Measurements from ENCODE around the gene AMY2B.
"Not testable (repeated sequence)": the region's sequence is repeated elsewhere in the genome, so short reads cannot be mapped to it uniquely, and the experiment has no call there.

Gene AMY2B

DNA sequence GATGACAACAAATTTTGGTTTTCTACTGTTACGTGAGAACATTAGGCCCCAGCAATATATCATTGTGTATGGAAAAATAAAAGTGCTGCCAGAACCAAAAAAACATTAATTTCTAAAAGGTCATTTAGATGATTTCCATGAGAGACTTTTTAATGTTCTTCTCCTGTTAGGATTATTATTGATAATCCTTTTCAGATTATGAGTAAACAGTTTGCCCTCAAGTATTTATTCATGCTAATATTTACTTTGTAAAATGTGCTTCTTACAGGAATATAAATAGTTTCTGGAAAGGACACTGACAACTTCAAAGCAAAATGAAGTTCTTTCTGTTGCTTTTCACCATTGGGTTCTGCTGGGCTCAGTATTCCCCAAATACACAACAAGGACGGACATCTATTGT, at the start of gene AMY2B:
AMY2B (plus strand) TSS at position 301 of the 400 bp plus-strand sequence; CDS start at position 315, 14 bp downstream.
- peak; percentile 70 for FAIRE-seq

DNA sequence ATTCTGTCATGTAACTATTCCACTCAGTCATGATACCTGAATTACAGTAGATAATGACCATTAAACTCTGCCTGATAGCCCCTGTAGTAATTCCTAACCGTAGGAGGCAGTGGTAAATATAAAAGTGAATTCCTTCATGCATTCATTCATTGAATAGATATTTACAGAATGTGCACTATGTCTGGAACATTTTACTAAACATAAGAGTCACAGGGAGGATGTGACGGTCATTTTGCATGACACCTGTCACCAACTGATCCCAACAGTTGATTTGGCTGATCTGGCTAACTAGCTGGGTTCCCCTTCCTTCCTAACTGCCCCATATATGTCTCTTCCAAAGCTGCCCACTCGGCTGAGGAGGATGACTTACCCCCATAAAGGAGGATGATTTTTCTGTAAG, 48.0 kb upstream of the AMY2B start:
- FAIRE-seq: no peak

DNA sequence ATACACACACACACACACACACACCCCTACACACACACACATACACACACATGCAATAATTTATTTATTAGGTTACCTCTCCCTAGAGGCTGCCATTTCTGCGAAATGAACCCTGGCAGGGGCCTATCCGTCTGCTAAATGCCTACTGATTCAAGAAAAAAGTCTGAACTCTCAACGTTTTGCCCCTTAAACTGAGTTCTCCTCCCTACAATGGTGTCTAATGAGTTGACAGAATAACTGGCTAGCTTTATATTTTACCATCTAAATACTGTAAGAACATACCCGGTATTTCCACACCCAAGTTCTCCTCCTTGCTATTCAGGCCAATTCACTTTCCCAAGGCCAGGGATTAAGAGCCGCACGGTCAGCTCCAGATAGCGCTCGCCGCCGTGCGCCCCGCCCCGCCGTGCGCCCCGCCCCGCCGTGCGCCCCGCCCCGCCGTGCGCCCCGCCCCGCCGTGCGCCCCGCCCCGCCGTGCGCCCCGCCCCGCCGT, 46.2 kb upstream of the AMY2B start:
- FAIRE-seq: no peak

DNA sequence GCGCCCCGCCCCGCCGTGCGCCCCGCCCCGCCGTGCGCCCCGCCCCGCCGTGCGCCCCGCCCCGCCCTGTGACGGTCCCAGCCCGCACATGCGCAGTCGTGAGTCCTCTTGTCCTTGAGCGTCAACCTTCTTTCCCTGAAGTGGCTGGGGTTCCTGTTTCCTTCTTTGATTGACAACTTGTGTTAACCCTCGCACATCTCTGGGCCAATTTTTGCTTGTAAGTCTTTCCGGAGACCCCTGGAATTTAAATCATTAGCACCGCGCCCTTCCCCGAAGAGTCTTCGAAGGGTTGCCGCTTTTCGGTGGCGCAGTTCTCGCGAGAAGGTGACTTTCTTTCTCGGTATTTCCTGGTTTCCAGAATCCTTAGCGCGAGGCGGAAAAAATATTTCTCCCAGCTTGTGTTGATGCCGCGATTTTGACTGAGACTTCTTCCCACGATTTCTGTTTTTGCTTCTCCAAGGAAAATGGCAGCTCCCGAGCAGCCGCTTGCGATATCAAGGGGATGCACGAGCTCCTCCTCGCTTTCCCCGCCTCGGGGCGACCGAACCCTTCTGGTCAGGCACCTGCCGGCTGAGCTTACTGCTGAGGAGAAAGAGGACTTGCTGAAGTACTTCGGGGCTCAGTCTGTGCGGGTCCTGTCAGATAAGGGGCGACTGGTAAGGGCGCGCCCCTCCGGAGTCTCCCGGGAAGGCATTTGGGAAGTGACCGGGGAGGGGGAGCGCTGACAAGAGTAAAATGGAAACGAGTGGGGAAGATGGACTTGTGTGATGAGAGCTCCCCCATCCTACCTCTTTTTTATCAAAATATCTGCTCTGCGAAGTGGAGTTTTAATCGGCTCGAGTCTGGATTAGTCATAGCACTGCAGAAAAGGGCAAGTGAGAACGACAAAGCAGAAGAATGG, 45.5 kb upstream of the AMY2B start, which contains the start of gene RNPC3:
RNPC3 (plus strand) TSS at position 93 of the 901 bp plus-strand sequence; CDS start at position 465, 372 bp downstream.
- no peak for FAIRE-seq

DNA sequence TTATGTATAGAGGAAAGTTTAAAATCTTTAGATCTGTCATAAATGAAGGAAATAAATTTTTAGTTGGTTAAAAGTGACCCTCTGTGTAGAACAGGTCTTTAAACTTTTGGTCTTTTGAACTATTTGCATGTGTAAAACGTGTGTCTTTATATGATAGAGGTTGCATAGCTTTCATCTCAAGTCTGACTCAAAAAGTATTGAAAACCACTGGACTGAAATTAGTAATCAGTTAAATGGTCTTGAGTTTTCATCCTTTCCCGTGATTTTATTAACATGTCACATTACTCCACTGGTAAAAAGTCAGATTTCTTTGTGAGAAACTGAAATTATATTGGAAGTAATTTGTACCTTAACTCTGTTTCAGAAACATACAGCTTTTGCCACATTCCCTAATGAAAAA, 44.1 kb upstream of the AMY2B start:
- FAIRE-seq: no peak

DNA sequence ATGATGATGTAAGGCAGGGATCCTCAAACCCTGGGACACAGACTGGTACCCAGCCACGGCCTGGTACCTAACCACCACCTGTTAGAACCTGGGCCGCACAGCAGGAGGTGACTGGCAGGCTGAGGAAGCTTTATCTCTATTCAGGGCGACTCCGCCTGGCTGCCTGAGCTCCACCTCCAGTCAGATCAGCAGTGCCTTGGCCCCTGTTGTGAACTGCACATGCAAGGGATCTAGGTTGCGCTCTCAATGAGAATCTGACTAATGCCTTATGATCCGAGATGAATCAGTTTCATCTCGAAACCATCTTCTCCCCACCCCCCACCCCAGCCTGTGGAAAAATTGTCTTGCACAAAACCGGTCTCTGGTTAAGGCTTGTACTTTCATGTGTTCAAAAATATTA, 41.6 kb upstream of the AMY2B start:
- no peak for FAIRE-seq

DNA sequence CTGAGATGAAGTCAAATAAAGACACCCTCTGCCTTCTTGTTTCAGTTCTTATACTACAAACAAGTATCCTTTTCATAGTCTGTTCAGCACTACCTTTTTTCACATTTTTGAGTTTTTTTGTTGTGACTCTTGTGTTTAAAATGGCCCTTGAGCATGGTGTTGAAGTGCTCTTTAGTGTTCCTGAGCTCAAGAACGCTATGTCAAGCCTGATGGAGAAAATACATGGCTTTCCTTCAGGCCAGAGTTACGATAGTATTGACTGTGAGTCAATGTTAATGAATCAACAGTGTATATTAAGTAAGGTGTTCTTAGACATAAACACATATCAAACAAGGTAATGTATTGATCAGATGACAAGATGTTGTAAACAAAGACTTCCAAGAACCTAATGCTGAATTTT, 33.2 kb upstream of the AMY2B start:
- FAIRE-seq: no peak

DNA sequence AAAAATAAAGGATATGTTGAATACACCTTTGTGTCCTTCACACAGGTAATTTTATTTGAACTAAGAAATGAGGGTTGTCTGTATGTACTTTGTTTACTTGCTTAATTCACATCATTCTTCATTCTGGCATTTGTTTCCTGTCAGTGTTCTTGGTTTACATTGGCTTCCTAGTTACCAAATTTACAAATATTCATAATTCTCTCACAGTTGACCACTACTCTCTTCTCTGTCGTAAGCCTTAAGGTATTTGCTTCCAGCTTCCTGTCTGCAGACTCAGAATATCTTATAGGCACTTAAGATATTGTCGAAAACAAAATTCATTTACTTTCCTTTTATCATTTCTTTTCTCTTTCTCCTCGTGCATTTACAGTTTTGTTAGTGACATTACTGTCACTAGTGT, 30.0 kb upstream of the AMY2B start:
- no peak for FAIRE-seq

DNA sequence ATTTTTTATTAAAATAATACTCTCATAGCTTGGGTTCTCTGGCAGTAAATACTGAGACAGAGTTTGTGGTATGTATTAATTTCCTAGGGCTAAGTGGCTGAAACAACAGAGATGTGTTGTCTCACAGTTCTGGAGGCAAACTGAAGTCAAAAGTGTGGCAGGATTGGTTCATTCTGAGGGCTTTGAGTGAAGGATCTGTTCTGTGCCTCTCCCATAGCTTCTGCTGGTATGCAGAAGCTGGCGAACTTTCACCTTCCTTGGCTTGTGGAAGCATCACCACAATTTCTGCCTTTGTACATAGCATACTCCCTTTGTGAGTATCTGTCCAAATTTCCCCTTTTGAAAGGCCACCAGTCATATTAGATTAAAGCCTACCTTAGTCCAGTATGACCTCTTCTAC, 24.9 kb upstream of the AMY2B start:
- no peak for FAIRE-seq

DNA sequence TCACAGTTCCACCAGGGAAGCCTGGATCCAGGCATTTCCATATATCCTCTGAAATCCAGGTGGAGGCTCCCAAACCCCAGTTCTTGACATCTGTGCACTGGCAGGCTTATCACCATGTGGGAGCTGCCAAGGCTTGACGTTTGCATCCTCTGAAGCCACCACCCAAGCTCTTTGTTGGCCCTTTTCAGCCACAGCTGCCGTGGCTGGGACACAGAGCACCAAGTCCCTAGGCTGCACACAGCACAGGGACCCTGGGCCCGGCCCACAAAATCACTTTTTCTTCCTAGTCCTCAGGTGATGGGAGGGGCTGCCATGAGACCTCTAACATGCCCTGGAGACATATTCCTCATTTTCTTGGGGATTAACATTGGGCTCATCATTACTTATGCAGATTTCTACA, 23.5 kb upstream of the AMY2B start:
- FAIRE-seq: no peak

DNA sequence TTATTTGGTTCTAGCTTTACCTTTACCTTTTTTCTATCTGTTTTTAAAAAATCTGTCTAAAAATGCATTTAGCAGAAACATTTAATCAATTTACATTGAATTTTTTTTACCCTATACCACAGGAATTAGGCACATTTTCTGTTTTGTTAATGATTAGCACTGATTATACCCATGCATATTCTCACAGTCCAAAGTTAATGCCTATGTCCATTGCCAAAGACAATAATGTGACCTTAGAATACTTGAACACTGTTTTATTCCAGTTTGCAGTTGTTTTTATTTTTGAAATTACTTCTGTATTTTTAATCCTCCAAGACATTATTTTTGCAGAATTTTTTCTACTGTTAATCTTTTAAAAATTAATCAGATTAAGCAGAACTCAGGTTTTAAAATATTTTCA, 11.0 kb upstream of the AMY2B start:
- no peak for FAIRE-seq

DNA sequence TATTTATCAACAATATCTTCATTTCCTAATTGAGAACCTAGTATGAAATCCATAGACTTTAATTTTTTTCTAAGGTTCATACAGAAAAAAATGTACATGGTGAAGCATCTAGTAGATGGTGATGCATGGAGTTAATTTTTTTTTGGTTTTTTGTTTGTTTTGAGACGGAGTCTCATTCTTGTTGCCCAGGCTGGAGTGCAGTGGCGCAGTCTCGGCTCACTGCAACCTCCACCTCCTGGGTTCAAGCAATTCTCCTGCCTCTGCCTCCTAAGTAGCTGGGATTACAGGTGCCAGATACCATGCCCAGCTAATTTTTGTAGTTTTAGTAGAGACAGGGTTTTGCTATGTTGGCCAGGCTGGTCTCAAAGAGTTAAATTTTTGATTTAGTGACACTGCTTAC, 10.3 kb upstream of the AMY2B start:
- FAIRE-seq: peak; percentile 53

DNA sequence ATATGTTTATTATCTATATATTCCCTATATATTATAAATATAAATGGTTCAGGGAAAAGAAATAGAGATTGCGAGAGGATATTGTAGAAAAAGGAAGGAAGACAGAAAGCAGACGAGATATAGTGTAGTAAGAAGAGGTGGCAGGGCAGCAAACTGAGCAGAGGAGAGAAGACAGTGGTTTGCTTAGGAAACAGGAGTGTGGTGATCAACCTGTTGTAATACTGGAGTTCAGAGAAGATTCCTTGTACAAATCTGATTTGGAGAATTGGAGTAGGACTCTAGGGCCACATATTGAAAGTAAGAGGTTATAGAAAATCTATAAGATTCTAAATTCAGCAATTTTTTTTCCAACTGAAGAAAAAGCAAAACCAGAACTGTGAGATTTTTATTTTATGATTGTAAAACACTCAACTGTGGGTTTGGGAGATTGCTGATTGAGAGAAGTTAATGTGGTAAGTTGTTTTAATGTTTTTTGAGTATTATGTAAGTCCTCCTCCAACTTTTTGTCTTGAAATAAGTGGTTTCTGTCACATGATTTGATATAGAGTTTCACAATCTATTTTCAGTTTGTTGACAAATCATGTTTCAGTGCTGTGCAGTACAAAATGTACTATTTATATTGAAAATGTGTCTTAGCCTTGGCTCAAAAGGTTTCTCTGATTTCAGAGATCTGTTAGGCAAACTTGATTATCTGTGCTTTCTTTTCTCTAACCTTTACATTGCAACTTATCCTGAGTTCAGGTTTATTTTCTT, 9.6 kb upstream of the AMY2B start:
- FAIRE-seq: no peak

DNA sequence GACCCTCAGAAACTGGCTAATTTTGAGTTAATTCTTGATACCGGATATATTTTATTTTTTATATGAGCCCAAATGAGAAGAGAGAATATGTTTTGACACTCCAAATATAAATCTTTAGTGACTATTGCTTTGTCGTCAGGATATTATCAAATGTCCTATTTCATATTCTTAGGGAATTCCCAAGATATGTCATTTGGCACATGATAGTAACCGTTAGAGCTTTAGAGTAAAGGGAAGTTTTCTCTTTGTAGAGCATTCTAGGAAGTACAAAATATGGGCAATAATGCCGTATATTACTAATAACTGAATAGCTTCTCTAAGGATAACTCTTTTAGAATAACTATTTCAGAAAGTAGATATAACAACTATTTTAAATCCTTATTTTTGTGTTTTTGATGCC, 8.3 kb upstream of the AMY2B start:
- no peak for FAIRE-seq

DNA sequence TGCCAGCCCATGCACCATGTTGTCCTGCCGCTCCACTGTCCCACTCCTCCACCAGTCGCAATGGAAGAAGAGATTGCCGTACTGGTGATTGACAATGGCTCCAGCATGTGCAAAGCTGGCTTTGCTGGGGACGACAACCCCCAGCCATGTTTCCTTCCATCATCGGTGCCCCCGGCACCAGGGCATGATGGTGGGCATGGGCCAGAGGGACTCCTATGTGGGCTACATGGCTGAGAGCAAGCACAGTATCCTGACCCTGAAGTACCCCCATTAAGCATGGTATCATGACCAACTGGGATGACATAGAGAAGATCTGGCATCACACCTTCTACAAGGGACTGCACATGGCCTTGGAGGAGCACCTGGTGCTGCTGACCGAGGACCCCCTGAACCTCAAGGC, 1.9 kb upstream of the AMY2B start:
- FAIRE-seq: no peak

DNA sequence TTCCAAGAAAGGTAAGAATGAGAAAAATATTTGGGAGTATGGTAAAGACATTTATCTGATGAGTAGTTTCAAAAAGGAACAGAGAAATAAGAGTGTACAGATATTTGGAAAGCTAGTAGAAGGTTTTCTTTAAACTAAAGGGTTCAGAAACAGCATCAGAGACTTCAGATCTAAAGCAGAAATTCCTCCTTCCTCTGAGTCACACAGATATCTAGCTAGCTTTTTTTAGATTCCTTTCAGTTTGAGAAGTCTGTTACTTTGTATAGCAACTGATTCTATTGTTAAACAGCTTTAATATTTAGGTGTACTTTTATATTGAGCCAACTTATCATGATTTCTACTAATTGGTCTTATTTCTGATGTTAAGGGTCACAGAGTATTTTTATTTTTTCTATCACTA, 4.7 kb downstream of the AMY2B start:
- FAIRE-seq: peak; percentile 64

DNA sequence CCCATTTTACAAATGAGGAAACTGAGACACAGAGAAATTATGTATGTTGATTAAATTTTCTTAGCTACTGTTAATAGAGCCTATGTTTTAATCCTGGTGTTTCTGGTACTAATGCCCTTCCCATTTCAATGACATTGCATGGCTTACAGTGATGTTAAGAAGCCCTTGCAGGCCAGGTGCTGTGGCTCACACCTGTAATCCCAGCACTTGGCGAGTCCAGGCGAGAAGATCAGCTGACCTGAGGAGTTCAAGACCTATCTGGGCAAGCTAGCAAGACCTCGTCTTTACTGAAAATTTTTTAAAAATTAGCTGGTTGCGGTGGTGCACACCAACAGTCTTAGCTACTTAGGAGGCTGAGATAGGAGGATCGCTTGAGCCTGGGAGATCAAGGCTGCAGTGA, 5.4 kb downstream of the AMY2B start:
- FAIRE-seq: not testable (repeated sequence)

DNA sequence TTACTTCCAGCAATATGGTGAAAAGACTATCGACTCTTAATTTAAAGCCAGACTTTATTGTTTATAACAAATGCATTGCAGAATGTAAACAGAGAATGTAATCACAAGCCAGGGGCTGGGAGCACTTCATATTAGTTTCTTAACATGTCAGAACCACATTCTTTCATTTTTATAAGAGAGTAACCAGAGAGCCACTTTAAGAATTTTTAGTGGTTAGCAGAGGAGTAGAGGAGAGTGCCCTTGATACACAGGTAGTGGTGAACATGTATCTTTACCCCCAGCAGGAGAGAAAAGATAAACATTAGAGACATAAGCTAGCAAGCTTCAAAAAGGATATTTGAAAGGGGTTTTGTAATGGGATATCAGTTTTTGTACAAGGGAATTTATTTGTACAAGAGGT, 11.1 kb downstream of the AMY2B start:
- no peak for FAIRE-seq

DNA sequence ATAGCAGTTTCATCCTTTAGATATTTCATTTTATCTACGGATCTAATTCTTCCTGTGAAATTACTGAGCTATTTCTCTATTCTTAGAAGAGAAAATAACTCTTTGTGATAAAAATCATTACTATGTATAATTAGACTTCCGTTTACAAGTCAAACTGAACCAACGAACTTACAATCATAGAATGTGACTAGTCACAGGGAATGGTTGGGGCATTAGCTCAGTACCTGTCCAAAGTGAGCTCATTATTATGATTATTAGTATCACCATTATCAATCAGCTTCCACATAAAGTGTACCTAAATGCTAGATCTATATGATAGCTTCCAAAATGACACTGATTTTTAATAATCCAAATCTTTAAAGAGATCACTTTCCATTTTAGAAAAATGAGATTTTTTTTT, 12.5 kb downstream of the AMY2B start:
- no peak for FAIRE-seq

DNA sequence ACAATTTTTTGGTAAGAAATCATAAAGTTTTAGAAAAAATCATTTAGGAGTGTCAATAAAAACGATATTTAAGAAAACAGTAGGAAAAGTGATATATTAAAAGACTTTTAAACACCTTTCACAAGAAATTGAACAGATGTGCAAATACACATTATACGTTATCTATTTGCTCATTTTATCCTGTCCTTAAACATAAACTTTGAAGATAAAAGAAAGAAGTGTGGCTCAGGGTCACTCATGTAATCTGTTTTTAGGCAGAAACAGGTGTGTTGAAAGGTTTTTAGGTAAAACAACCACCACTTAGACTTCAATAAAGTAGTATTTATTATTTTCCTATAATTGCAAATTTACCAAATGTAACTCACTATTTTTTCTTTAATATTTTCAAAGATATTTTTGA, 13.1 kb downstream of the AMY2B start:
- no peak for FAIRE-seq

DNA sequence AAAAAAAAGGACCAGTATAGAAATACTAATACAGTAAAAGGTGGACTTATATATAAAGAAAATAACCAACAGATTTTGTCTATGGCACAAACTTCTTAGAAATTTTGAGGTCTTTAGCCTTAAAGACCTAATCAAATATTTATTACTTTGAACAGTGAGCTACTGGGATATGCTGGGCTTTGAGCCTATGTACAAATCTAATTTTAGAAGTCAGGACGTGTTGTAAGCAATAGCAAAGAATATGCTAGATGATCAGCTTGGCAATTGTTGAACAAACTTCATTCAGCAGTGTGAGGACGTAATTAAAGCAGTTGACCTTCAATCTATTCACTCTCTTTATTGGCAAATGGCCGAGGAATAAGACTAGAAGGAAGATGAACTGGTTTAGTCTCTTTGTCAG, 31.4 kb downstream of the AMY2B start:
- FAIRE-seq: peak; percentile 91

DNA sequence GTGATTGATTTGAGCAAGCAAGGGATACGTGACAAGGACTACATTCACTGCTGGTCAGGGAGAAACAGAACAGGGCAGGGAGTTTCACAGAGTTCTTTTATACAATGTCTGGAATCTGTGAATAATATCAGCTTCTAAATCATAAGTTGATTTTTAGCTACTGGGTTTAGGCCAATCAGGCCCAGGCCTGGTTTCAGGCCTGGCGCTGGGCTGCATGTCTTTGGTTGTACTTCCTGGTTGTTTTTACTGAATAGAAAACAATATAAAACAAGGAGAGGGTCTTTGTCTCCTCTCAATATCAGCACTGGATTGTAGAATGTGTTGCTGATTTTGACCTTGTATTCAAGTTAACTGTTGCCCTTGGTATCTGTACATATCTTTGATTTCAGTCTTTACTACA, 45.0 kb downstream of the AMY2B start:
- no peak for FAIRE-seq

DNA sequence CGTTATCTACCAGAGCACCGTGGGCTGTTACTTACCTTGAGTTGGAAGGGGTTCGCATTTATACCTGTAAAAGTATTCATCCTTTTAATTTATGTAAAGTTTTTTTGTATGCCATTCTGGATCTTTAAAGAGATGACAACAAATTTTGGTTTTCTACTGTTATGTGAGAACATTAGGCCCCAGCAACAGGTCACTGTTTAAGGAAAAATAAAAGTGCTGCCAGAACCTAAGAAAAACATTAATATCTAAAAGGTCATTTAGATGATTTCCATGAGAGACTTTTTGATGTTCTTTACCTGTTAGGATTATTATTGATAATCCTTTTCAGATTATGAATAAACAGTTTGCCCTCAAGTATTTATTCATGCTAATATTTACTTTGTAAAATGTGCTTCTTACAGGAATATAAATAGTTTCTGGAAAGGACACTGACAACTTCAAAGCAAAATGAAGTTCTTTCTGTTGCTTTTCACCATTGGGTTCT, 45.6 kb downstream of the AMY2B start, which contains the start of gene AMY2A:
AMY2A (plus strand) TSS at position 434 of the 484 bp plus-strand sequence; CDS start at position 448, 14 bp downstream.
- not testable (repeated sequence) for FAIRE-seq
